Left lung (tissue), 10 donors: ENCODE results near the gene KSR2. TPM values are rescaled to one million over a fixed set of nuclear protein-coding genes. Genes with fewer than 3 reads are reported as not detected.

Source experiments
- ATAC-seq: fragments of 200-7000 bp; cut with Tn5 transposase; one replicate; pipeline ENCODE4 v1.9.1; 2020; ENCODE audit warnings: moderate library complexity
- DNase-seq, 4 donors: peaks; one replicate each; pipeline ENCODE4 v3.0.0-alpha.2; 2013 to 2020
- H3K27ac ChIP-seq, 2 donors: fragments of 200-600 bp; sonication (generic) in 1 of 2; one replicate each; pipeline versions ENCODE4 v1.5.0 to v1.8.0; 2020 to 2021
- H3K27me3 ChIP-seq, 2 donors: fragments of 200-600 bp; sonication (generic) in 1 of 2; one replicate each; pipeline versions ENCODE4 v1.5.0 to v1.8.0; 2020 to 2021
- H3K36me3 ChIP-seq, 2 donors: fragments of 200-600 bp; sonication (generic) in 1 of 2; one replicate each; pipeline versions ENCODE4 v1.5.0 to v1.8.0; 2020 to 2021
- H3K4me1 ChIP-seq, 2 donors: fragments of 200-600 bp; one replicate each; pipeline ENCODE4 v1.8.0; 2021
- H3K4me3 ChIP-seq, 2 donors: fragments of 200-600 bp; sonication (generic) in 1 of 2; one replicate each; pipeline versions ENCODE4 v1.5.0 to v1.8.0; 2020 to 2021; ENCODE audit warnings: mild to moderate bottlenecking in 1 of 2
- H3K9me3 ChIP-seq, 2 donors: fragments of 200-600 bp; sonication (generic) in 1 of 2; one replicate each; pipeline versions ENCODE4 v1.5.0 to v1.8.0; 2020 to 2021
- CTCF ChIP-seq, 2 donors: fragments of 200-600 bp; sonication (generic) in 1 of 2; IDR thresholded peaks; one replicate each; pipeline versions ENCODE4 v1.5.0 to v1.8.0; 2021; ENCODE audit warnings: antibody characterized with exemption in 2 of 2
- intact Hi-C, 2 donors: fragments of 100-400 bp; cut with DNase I; formaldehyde crosslinking; loops; one replicate each; pipeline versions ENCODE4 v1.11.2 to v1.14.2; 2022
- polyA plus RNA-seq, 6 donors: library from polyadenylated mRNA; unstranded; fragments of 120-200 nt; gene quantifications; one replicate each; pipeline ENCODE4 v1.2.1, GENCODE V29; 2013; ENCODE audit not compliant: insufficient read length in 6 of 6
- total RNA-seq, 2 donors: library from RNA; stranded (reverse); fragmentation: NEBNext Ultra II Directional; extraction: Animal tissue kit (Norgen Biotek cat#: 25700); gene quantifications; one replicate each; pipeline ENCODE4 v1.2.1, GENCODE V29; 2021
- donor health status: DM: no; HTN: yes; CAD: no.
- donor health status: DM: no; HTN: no; CAD: no.

The KSR2 gene
- total and polyA plus RNA-seq, 8 donors = 0.28 to 1.4 (median 0.41) TPM

- Histone ChIP-seq H3K27me3 (no peaks in the 10 kb centered on the region), H3K36me3 (no peaks in the 10 kb centered on the region), H3K9me3 (no peaks in the 10 kb centered on the region), H3K4me3 (no peak overlapping the region), H3K27ac (no peak overlapping the region), H3K4me1 (no peaks in the 10 kb centered on the region)
- intact Hi-C loops = no loop called here
- DNase-seq (no peak), ATAC-seq (no peak)
- TF ChIP-seq CTCF (IDR thresholded peaks at IDR 0.05) = no peak
Measured at GRCh38 chr12:117491711-117492110, 477.1 kb downstream of the KSR2 start.

GRCh38 chr12:117490130-117490529 is 478.7 kb downstream of the KSR2 start:
- Histone ChIP-seq H3K4me3 (no peak overlapping the region), H3K27ac (no peak overlapping the region), H3K9me3 (no peaks in the 10 kb centered on the region), H3K4me1 (no peaks in the 10 kb centered on the region), H3K27me3 (no peaks in the 10 kb centered on the region), H3K36me3 (no peaks in the 10 kb centered on the region)
- ATAC-seq = no peak
- no peak for TF ChIP-seq CTCF (IDR thresholded peaks at IDR 0.05)
- DNase-seq = no peak
- intact Hi-C loops = no loop called here

GRCh38 chr12:117489671-117490070 is 479.1 kb downstream of the KSR2 start:
- Histone ChIP-seq H3K27ac (no peak overlapping the region), H3K36me3 (no peaks in the 10 kb centered on the region), H3K4me3 (no peak overlapping the region), H3K27me3 (no peaks in the 10 kb centered on the region), H3K4me1 (no peaks in the 10 kb centered on the region), H3K9me3 (no peaks in the 10 kb centered on the region)
- intact Hi-C loops = no loop called here
- ATAC-seq (no peak), DNase-seq (no peak)
- TF ChIP-seq CTCF (IDR thresholded peaks at IDR 0.05) = no peak

- Histone ChIP-seq H3K4me1 (no peaks in the 10 kb centered on the region), H3K27ac (no peak overlapping the region), H3K9me3 (no peaks in the 10 kb centered on the region), H3K27me3 (peaks cover 0 to 4% of the 10 kb centered on the region in 2 donors), H3K36me3 (no peaks in the 10 kb centered on the region), H3K4me3 (no peak overlapping the region)
- DNase-seq (peak in 1 of 4 donors; percentile 61), ATAC-seq (peak; percentile 94)
- intact Hi-C loops = no loop called here
- no peak for TF ChIP-seq CTCF (IDR thresholded peaks at IDR 0.05)
Measured at GRCh38 chr12:117486840-117487659, 481.7 kb downstream of the KSR2 start.

- TF ChIP-seq CTCF (IDR thresholded peaks at IDR 0.05) = no peak
- ATAC-seq = peak; percentile 34
Measured at GRCh38 chr12:117485984-117486839, 482.6 kb downstream of the KSR2 start.

More at GRCh38 chr12:117485984-117486839, 482.6 kb downstream of the KSR2 start:
- no peak for DNase-seq
- Histone ChIP-seq H3K27me3 (peaks cover 0 to 4% of the 10 kb centered on the region in 2 donors), H3K9me3 (no peaks in the 10 kb centered on the region), H3K4me3 (no peak overlapping the region), H3K27ac (no peak overlapping the region), H3K36me3 (no peaks in the 10 kb centered on the region), H3K4me1 (no peaks in the 10 kb centered on the region)
- intact Hi-C loops = no loop called here
